SKM-1 treated with dmso at 0.1 percent for 144 hours (cell line): ENCODE measurements around the gene GRAMD2B.
"Not testable (repeated sequence)": the region's sequence is repeated elsewhere in the genome, so short reads cannot be mapped to it uniquely, and the experiment has no call there.

Source experiments
- DNase-seq: peaks from one replicate; lab custom pipeline; 2025; ENCODE audit not compliant: unreplicated experiment; lab: John Stamatoyannopoulos, UW

Gene GRAMD2B

GRCh38 chr5:126508962-126509279 is 85.7 kb downstream of the GRAMD2B start:
- DNase-seq, result peak; percentile 3

DNA sequence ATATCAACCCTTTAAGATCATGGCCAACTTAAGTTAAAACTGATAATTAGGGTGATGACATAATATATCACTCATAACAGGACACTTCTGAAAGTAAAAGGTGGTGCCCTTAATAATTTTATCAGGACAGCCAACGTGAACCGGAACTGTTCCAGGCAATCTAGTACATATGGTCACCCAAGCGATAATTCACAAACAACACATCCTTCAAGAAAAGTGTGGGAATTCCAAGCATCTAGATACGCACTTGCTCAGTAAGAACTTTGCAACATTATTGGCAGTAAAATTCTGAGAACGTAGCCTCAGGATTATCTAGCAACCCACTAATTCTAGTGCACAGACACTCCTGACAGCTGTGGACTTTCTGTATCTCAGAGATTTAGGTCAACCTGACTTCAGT is 86.1 kb downstream of the GRAMD2B start:
- no peak for DNase-seq

GRCh38 chr5:126511961-126512360 is 88.8 kb downstream of the GRAMD2B start:
- DNase-seq, result no peak

DNA sequence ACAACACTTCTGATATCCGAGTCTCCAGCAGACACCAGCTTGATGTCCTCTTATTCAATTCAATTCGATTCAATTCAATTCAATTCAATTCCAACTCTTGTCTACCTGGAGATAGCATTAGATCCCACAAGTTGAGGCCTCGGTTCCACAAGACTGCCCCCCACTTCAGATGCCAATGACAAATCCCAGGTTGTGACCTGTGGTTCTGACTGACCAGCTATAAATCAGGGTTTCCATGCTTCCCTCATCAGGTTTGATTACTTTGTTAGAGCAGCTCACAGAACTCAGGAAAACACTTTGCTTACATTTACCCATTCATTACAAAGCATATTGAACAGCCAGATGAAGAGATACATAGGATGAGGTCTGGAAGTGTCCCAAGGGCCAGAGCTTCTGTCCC is 89.2 kb downstream of the GRAMD2B start:
- DNase-seq, result no peak

- DNase-seq, result no peak
Observed at GRCh38 chr5:126513302-126513701, 90.1 kb downstream of the GRAMD2B start.

DNA sequence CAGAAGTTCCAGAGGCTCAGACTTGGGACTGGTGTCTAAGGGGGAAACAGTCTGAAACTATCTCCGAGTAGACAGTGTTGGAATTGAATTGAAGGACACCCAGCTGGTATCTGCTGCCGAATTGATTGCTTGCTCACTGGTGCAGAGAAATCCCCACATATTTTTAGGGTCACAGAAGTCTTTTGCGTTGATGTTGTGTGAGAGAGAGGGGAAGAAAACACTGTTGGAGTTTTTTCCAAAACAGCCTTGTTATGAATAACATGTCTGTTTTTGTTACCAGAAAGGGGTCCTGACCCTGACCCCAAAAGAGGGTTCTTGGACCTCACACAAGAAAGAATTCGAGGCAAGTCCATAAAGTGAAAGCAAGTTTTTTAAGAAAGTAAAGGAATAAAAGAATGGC is 90.5 kb downstream of the GRAMD2B start:
- no peak for DNase-seq

DNA sequence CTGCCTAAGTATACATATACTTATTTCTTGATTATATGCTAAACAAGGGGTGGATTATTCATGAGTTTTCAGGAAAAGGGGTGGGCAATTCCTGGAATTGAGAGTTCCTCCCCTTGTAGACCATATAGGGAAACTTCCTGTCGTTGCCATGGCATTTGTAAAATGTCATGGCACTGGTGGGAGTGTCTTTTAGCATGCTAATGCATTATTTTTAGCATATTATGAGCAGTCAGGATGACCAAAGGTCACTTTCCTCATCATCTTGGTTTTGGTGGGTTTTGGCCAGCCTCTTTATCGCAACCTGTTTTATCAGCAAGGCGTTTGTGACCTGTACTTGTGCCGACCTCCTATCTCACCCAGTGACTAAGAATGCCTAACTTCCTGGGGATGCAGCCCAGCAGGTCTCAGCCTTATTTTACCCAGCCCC is 90.9 kb downstream of the GRAMD2B start:
- DNase-seq, result no peak

DNA sequence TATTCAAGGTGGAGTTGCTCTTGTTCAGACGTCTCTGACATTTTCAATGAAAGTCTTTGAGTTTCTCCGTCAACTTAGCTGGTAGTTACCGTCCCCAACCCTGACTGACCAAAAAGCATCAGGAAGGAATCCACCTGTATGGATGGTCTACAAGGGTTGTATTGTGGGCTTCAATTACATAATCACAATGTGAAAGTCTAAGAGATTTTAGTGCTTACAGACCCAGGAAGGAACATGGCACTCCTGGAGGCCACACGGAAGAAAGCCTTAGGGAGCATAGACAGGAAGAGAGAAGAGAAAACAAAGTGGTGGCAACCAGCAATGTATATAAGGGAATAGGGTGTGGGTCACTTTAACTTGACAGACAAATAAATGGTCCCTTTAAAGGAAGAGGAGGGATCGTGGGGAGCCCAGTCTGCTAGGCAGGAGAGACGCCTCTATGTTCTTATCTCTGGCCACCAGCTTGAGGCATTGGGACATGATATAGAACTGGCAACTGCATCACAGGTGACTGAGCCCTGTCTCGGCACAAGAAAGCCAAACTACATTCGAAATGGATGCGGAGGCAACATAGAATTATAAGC is 91.4 kb downstream of the GRAMD2B start:
- DNase-seq, result no peak

DNA sequence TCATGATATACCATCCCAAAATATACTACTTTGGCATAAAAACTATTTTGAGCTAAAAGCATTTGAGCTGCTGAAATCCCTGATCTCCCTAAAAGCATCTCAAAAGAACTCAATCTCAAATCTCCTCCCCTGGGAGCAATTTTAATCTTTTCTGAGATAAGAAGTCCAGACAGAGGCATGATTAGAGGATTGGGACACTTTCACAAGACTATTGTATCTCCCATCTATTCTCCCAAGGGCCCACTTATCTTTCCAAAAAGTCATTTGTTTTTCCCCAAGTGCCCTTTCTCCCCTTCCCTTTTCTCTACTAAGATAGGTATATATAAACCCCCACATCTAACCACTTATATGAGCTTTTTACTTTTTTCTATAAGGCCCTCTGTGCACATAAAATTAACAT is 92.1 kb downstream of the GRAMD2B start:
- no peak for DNase-seq

- DNase-seq, result no peak
Observed at GRCh38 chr5:126516133-126516532, 92.9 kb downstream of the GRAMD2B start.

DNA sequence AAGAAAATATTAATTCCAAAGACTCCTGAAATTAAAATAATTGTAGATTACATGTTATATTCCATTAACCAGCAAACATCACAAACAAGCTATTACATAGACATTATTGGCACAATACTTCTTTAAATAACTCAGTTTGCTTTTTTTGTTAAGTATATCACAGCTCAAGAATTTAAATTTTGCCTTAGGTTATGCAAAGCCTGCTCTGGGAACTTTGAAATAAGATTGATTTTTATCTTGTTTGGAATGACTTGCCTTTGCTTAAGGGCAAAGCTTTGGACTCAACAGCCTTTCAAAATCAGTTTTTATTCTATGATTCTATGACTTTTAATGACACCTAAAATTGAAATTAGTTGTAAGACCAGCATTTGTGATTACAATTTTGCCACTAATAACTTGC is 93.6 kb downstream of the GRAMD2B start:
- no peak for DNase-seq

DNA sequence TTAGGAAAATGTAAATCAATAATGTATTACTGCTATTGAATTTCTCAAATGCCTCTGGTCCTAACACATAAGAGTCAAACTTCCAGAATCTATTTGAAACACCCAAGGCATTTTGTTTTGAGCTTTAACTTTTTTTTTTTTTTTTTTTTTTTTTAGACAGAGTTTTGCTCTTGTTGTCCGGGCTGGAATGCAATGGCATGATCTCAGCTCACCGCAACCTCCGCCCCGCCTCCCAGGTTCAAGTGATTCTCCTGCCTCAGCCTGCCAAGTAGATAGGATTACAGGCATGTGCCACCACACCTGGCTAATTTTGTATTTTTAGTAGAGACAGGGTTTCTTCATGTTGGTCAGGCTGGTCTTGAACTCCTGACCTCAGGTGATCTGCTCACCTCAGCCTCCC is 96.0 kb downstream of the GRAMD2B start:
- DNase-seq, result not testable (repeated sequence)

DNA sequence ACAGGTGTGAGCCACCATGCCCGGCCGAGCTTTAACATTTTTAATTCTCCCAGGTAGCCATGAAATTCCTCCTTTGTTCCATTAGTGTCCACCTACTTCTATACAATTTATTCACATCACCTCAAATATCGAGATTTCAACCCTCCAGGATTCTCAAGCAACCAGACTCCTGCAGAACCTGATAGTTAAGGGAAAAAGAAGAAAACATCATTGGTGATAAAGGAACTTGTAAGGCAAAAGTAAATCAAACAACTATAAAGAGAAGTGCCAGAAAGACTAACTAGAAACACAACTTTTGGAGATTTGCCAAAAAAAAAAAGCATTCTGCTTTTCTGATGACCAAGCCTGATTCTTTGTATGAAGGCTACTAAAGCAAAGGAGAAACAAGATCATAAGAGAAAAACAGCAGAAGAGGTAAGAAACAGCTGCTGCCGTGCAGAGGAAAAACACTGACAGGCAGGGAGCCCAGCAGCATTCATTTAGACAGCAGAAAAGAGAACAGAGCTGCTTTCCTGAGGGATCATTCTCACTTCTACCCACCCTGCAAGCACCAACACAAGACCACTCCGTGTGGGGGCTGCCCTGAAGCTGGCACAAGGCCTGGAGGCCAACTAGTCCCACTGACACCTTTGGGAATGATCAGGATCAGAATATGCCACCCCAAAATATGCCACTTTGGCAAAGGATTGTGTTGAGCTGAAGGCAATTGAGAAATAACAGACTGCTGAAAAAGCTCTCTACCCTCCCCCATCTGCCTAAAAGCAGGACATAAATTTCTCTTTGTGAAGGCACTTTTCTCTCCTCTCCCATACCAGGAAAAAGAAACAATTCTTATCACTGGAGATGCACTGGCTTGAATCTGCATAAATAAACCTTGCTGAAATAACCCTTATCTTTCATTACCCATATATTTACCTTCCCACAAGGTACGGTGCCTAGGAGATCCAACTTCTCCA is 96.7 kb downstream of the GRAMD2B start:
- DNase-seq, result no peak

- DNase-seq, result no peak
Observed at GRCh38 chr5:126520593-126520953, 97.4 kb downstream of the GRAMD2B start.

- no peak for DNase-seq
Observed at GRCh38 chr5:126521130-126521529, 97.9 kb downstream of the GRAMD2B start.

DNA sequence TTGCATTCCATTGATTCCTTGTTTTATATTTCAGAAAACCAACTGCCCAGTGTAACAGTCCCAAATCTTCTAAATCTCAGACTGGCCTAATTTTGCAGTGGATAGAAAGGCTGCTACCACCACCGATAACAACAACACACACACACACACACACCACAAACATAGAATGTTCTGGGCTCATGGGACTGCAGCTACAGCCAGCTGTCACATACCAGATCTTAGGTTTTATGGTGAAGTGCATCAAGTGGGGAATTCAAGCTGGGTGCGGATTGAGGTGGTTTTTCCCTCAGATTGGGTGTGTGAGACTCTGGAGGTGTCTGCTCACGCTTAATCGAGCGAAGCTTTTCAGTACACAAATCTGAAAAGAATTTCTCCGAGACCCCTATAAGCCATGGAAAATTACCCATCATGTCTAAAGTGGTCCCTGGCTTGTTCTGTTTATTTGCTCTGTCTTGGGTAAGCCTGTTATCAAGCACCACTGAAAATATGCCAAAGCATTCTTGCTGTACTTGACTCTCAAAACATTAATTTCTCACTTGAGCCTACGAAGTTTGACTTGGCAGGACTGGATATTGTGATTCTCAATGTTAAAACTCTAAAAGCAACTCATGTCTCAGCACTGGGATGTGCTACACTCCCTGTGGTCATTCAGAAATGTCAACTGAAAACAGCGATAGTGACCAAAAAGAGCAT is 100.8 kb downstream of the GRAMD2B start:
- DNase-seq, result no peak

DNA sequence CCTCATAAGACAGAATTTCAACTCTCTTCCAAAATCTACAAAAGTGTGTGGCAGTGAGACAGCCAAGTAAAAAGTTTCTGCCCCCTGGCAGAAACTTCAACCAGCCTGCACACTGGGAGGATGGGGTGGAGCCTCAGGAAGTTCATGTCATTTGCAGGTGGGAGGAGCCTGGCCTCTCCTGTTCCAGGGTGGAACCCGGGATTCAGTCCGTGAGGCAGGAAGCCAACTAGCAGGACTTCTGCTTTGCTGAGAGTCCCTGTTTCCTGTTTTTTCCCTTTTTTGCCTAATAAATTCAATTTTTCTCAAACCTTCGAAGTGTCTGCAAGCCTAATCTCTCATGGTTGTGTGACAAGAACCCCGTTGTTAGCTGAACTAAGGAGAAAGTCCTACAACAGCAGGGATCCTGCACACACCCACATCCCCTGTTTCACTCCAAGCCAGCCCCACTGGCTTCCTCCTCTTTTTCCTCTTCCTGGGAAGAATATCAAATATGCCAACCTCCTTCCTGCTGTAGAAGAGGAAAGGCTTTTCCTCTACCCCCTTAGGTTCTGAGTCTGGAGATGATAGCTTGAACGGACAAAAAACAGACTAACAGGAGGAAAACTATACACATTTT is 102.5 kb downstream of the GRAMD2B start:
- no peak for DNase-seq

DNA sequence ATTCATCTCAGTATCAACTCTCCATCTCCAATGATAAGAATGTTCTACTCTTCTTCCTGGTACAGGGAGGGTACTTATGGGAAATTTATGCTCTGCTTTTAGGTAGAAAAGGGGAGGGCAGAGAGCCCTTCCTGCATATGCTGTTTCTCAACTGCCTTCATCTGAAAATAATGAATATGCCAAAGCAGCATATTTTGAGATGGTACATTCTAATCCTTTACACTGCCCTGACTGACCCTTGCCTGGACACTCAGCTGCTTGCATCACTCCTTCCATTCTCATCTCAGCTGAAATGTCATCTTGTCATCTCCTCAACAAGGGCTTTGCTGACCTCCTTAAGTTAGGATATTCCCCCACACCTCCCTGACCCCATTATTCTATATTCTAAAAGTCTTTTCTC is 103.3 kb downstream of the GRAMD2B start:
- DNase-seq, result no peak

DNA sequence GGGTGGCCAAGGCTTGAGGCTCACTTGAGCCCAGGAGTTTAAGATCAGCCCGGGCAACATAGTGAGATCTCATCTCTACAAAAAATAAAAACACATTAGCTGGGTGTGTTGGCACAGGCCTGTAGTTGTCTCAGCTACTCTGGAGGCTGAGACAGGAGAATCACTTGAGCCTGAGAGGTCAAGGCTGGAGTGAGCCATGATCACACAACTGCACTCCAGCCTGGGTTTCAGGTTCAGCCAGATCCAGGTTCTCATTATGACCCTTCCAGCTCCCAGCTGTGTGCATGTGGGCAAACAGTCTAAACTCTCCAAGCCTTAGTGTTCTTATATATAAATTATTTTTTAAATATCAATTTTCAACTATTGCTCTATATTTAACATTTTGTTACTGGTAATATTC is 103.9 kb downstream of the GRAMD2B start:
- no peak for DNase-seq

- DNase-seq, result no peak
Observed at GRCh38 chr5:126527892-126528291, 104.7 kb downstream of the GRAMD2B start.

DNA sequence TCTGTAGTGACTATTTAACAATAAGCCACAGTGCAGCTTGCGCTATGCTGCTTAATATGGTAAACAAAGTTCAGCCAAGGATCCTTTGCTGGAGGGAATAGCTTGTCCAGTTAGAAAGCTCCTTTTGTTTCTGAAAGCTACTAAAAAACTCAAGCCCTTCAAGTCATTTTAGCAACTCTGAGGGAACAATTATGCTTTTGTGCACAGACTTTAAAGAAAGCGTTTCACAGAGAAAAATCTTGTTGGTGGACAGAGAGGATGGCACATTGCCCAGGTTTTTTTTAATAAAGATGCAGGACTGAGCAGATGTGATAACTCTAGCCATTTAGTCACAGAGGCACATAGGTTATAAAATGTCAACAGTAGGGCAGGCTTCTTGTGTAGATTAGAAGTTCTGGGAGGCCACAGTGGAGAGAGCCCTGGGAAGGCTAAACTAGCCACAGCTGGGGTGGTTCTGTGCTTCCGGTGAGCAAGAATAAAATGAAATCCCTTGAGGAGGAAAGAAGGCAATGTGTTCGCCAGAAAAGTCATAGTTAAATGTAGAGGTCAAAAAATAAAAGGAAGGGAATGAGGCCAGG is 108.4 kb downstream of the GRAMD2B start:
- DNase-seq, result no peak
